ENCODE measurements around the gene INPP5D. TPM values are rescaled to one million over a fixed set of nuclear protein-coding genes. Genes with fewer than 3 reads are reported as not detected.
"Not testable (repeated sequence)": the region's sequence is repeated elsewhere in the genome, so short reads cannot be mapped to it uniquely, and the experiment has no call there.

INPP5D gene
- total RNA-seq, 1 donor from 2014 or later, result 79.2 TPM

DNA sequence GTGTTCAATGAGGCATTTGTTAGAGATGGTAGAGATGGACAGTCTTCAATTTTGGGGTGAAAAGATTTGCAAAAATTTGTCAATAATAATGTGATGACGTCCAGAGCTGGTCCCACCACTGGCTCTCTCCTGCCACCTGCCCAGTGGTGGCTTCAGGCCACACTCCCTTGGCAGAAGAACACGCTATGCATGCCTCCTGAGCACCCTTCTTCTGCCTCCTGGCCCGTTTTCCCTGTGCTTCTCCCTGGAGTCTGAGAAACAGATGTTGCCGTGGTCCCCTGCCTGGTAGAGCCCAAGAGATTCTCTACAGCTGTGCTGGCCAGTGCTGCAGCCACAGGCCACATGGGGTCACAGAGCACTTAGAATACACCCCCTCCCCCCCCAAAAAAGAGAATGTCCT lies 33.6 kb downstream of the INPP5D start:
- no peak for DNase-seq (ENCODE audit: low spot score)

DNA sequence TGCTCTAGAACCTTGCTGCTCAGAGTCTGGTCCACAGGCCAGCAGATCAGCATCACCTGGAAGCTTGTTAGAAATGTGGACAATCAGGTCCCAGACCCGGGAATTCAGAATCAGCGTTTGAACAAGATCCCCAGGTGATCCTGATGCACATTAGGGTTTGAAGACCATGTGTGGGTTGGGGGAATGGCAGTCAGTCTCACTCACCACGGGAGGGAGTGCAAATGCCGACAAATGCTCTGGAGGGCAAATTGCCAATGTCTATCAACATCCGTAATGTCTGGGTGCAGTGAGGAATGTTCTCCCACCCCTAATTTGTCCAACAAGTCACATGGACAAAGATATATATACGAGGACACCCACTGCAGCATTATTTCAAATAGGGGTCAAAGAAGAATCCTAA lies 34.5 kb downstream of the INPP5D start:
- Mint-ChIP-seq H3K36me3 (ENCODE audit: low read depth, unreplicated experiment) (peaks cover 28% of the 10 kb centered on the region), H3K27me3 (ENCODE audit: unreplicated experiment) (no peaks in the 10 kb centered on the region), H3K9me3 (ENCODE audit: unreplicated experiment) (no peaks in the 10 kb centered on the region), H3K27ac (ENCODE audit: unreplicated experiment) (no peak overlapping the region), H3K4me3 (ENCODE audit: unreplicated experiment) (no peak overlapping the region), H3K4me1 (ENCODE audit: unreplicated experiment) (peaks cover 18% of the 10 kb centered on the region)
- DNase-seq (ENCODE audit: low spot score), result no peak
- TF ChIP-seq, protein P1, sequence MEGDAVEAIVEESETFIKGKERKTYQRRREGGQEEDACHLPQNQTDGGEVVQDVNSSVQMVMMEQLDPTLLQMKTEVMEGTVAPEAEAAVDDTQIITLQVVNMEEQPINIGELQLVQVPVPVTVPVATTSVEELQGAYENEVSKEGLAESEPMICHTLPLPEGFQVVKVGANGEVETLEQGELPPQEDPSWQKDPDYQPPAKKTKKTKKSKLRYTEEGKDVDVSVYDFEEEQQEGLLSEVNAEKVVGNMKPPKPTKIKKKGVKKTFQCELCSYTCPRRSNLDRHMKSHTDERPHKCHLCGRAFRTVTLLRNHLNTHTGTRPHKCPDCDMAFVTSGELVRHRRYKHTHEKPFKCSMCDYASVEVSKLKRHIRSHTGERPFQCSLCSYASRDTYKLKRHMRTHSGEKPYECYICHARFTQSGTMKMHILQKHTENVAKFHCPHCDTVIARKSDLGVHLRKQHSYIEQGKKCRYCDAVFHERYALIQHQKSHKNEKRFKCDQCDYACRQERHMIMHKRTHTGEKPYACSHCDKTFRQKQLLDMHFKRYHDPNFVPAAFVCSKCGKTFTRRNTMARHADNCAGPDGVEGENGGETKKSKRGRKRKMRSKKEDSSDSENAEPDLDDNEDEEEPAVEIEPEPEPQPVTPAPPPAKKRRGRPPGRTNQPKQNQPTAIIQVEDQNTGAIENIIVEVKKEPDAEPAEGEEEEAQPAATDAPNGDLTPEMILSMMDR (IDR thresholded peaks at IDR 0.05; ENCODE audit: unreplicated experiment), result no peak

More for the DNA sequence above, 33.6 kb downstream of the INPP5D start:
- Mint-ChIP-seq H3K4me3 (ENCODE audit: unreplicated experiment) (no peak overlapping the region), H3K9me3 (ENCODE audit: unreplicated experiment) (no peaks in the 10 kb centered on the region), H3K27ac (ENCODE audit: unreplicated experiment) (no peak overlapping the region), H3K27me3 (ENCODE audit: unreplicated experiment) (no peaks in the 10 kb centered on the region), H3K36me3 (ENCODE audit: low read depth, unreplicated experiment) (peaks cover 32% of the 10 kb centered on the region), H3K4me1 (ENCODE audit: unreplicated experiment) (peaks cover 18% of the 10 kb centered on the region)
- TF ChIP-seq, protein P1 (IDR thresholded peaks at IDR 0.05; ENCODE audit: unreplicated experiment), result no peak

DNA sequence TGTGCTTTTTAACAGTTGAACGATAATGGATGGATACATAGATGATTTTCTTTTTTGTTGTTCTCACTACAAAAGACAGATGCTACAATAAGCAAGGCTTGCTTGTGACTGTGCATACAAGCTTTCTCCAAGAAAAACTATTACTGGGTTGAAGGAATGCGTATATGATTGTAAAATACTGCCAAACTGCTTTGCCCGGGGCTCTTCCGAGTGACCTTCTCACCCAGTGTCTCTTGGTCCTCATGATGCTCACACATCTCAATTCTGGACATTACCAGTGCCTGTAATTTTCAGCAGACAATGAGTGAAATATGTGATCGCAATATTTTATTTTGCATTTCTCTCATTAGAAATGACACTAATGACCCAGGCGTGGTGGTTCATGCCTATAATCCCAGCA lies 35.9 kb downstream of the INPP5D start:
- peaks cover 21% of the 10 kb centered on the region for H3K4me1 Mint-ChIP-seq (ENCODE audit: unreplicated experiment)
- no peak for DNase-seq (ENCODE audit: low spot score)
- TF ChIP-seq, protein P1 (IDR thresholded peaks at IDR 0.05; ENCODE audit: unreplicated experiment), result no peak
- H3K27me3 Mint-ChIP-seq (ENCODE audit: unreplicated experiment), result peaks cover 2% of the 10 kb centered on the region
- H3K4me3 Mint-ChIP-seq (ENCODE audit: unreplicated experiment), result no peak overlapping the region
- H3K36me3 Mint-ChIP-seq (ENCODE audit: low read depth, unreplicated experiment), result peaks cover 32% of the 10 kb centered on the region
- H3K9me3 Mint-ChIP-seq (ENCODE audit: unreplicated experiment), result no peaks in the 10 kb centered on the region
- no peak overlapping the region for H3K27ac Mint-ChIP-seq (ENCODE audit: unreplicated experiment)

DNA sequence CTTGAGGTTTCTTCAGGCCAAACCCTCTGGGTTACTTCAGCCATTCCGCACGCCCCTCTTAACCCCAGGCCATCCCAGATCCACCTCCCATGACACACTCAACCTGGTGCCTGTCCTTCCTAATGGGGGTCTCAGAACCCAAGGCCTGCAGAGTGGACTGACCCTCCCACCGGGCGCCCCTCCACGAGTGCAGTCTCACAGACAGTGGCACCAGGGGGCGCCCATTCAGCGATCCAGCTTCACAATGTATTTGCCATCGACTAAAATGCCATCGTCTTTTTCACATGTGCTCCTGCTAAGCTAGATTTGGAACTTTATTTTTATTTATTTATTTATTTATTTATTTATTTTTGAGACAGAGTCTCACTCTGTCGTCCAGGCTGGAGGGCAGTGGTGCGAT lies 38.5 kb downstream of the INPP5D start:
- Mint-ChIP-seq H3K4me1 (ENCODE audit: unreplicated experiment) (peaks cover 5% of the 10 kb centered on the region), H3K27ac (ENCODE audit: unreplicated experiment) (no peak overlapping the region), H3K36me3 (ENCODE audit: low read depth, unreplicated experiment) (peaks cover 28% of the 10 kb centered on the region), H3K4me3 (ENCODE audit: unreplicated experiment) (no peak overlapping the region), H3K27me3 (ENCODE audit: unreplicated experiment) (peaks cover 4% of the 10 kb centered on the region), H3K9me3 (ENCODE audit: unreplicated experiment) (no peaks in the 10 kb centered on the region)
- TF ChIP-seq, protein P1 (IDR thresholded peaks at IDR 0.05; ENCODE audit: unreplicated experiment), result no peak
- DNase-seq (ENCODE audit: low spot score), result peak; percentile 41

DNA sequence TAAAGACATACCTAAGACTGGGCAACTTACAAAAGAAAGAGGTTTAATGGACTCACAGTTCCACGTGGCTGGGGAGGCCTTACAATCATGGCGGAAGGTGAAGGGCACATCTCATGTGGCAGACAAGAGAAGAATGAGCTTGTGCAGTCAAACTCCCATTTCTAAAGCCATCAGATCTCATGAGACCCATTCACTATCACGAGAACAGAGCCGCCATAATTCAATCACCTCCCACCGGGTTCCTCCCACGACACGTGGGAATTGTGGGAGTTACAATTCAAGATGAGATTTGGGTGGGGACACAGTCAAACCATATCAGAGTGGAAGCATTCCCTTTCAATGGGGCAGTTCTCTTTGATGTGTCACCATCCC lies 39.7 kb downstream of the INPP5D start:
- H3K9me3 Mint-ChIP-seq (ENCODE audit: unreplicated experiment); H3K27ac Mint-ChIP-seq (ENCODE audit: unreplicated experiment); H3K4me1 Mint-ChIP-seq (ENCODE audit: unreplicated experiment); H3K27me3 Mint-ChIP-seq (ENCODE audit: unreplicated experiment); DNase-seq (ENCODE audit: low spot score); H3K4me3 Mint-ChIP-seq (ENCODE audit: unreplicated experiment): not testable (repeated sequence)
- peaks cover 34% of the 10 kb centered on the region for H3K36me3 Mint-ChIP-seq (ENCODE audit: low read depth, unreplicated experiment)

Measured in endothelial cell (in vitro differentiated cells).